ENCODE results near the gene JADE1. TPM values are rescaled to one million over a fixed set of nuclear protein-coding genes. Genes with fewer than 3 reads are reported as not detected.

The JADE1 gene
- total and polyA plus RNA-seq, 9 of the 15 experiments (the other 6 are each of a cell fraction or from before 2014, with no cell fraction given): 8.3 to 37.9 (median 24.4) TPM

DNA sequence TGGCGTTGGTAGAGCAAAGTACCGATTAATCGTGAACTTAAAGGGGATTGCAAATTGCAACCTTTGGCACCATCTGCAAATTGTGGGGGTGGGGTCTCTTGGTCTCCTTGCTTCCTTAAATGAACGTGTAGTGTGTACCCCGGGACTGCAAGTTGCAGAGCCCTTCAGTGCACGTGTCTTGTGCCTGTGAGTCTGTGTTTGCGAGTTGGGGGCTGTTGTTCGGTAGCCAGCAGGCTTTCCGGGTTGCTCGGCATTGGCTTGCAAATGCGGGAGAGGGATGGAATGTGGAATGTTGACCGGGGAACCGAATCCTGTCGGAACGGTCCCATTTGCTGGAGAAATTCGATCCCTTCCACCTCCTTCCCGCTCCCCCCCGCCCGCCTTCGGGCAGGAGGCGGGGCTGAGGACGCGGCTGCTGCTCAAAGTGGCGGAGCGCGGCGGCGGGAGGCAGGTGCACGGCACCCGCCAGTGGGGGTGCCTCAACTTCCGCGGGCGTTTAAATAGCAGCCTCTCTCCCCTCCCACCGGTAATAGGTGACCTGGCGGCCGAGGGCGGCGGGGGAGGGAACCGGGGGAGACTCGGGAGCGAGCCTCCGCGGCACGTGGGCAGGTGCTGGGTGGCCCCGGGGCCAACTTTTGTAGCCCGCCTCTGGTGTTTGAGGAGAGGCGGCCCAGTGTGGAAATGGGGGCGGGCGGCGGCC lies 1.5 kb downstream of the JADE1 start (continued):
- TF ChIP-seq NCOA2 (IDR thresholded peaks at IDR 0.05; ENCODE audit: partially characterized antibody in 2 of 2): no peak
- TF ChIP-seq, protein P1, sequence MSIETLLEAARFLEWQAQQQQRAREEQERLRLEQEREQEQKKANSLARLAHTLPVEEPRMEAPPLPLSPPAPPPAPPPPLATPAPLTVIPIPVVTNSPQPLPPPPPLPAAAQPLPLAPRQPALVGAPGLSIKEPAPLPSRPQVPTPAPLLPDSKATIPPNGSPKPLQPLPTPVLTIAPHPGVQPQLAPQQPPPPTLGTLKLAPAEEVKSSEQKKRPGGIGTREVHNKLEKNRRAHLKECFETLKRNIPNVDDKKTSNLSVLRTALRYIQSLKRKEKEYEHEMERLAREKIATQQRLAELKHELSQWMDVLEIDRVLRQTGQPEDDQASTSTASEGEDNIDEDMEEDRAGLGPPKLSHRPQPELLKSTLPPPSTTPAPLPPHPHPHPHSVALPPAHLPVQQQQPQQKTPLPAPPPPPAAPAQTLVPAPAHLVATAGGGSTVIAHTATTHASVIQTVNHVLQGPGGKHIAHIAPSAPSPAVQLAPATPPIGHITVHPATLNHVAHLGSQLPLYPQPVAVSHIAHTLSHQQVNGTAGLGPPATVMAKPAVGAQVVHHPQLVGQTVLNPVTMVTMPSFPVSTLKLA (conservative IDR thresholded peaks at IDR 0.05): peak; percentile 93 to 96
- TF ChIP-seq NR3C1 (CRISPR knock-in tag; IDR thresholded peaks at IDR 0.05): no peak
- peak; percentile 84 for TF ChIP-seq POLR2A (conservative IDR thresholded peaks at IDR 0.05)
- TF ChIP-seq, protein P2, sequence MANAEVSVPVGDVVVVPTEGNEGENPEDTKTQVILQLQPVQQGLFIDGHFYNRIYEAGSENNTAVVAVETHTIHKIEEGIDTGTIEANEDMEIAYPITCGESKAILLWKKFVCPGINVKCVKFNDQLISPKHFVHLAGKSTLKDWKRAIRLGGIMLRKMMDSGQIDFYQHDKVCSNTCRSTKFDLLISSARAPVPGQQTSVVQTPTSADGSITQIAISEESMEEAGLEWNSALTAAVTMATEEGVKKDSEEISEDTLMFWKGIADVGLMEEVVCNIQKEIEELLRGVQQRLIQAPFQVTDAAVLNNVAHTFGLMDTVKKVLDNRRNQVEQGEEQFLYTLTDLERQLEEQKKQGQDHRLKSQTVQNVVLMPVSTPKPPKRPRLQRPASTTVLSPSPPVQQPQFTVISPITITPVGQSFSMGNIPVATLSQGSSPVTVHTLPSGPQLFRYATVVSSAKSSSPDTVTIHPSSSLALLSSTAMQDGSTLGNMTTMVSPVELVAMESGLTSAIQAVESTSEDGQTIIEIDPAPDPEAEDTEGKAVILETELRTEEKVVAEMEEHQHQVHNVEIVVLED (CRISPR knock-in tag; IDR thresholded peaks at IDR 0.05): 0 out of 2 replicates have a peak, but pooled peaks have one; percentile 39
- TF ChIP-seq, protein P3, sequence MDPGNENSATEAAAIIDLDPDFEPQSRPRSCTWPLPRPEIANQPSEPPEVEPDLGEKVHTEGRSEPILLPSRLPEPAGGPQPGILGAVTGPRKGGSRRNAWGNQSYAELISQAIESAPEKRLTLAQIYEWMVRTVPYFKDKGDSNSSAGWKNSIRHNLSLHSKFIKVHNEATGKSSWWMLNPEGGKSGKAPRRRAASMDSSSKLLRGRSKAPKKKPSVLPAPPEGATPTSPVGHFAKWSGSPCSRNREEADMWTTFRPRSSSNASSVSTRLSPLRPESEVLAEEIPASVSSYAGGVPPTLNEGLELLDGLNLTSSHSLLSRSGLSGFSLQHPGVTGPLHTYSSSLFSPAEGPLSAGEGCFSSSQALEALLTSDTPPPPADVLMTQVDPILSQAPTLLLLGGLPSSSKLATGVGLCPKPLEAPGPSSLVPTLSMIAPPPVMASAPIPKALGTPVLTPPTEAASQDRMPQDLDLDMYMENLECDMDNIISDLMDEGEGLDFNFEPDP (CRISPR knock-in tag; IDR thresholded peaks at IDR 0.05): no peak
- TF ChIP-seq, protein P4, sequence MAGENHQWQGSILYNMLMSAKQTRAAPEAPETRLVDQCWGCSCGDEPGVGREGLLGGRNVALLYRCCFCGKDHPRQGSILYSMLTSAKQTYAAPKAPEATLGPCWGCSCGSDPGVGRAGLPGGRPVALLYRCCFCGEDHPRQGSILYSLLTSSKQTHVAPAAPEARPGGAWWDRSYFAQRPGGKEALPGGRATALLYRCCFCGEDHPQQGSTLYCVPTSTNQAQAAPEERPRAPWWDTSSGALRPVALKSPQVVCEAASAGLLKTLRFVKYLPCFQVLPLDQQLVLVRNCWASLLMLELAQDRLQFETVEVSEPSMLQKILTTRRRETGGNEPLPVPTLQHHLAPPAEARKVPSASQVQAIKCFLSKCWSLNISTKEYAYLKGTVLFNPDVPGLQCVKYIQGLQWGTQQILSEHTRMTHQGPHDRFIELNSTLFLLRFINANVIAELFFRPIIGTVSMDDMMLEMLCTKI (IDR thresholded peaks at IDR 0.05; ENCODE audit: partially characterized antibody): no peak
- no peak for TF ChIP-seq ZNF436 (CRISPR knock-in tag; IDR thresholded peaks at IDR 0.05)
- TF ChIP-seq MIER1 (IDR thresholded peaks at IDR 0.05; ENCODE audit: low read depth): no peak
- no peak for TF ChIP-seq SRSF7 (optimal IDR thresholded peaks at IDR 0.05; ENCODE audit: low read depth, low read length)
- TF ChIP-seq EGR1 (conservative IDR thresholded peaks at IDR 0.05): peak; percentile 91
- TF ChIP-seq, protein P5, sequence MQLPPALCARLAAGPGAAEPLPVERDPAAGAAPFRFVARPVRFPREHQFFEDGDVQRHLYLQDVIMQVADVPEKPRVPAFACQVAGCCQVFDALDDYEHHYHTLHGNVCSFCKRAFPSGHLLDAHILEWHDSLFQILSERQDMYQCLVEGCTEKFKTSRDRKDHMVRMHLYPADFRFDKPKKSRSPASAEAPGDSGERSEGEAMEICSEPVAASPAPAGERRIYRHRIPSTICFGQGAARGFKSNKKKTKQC (CRISPR knock-in tag; IDR thresholded peaks at IDR 0.05): peak; percentile 80; the same call in 1 of the 2 replicates
- peak; percentile 43 for TF ChIP-seq CREM (IDR thresholded peaks at IDR 0.05; ENCODE audit: low read depth)
- TF ChIP-seq, protein P6, sequence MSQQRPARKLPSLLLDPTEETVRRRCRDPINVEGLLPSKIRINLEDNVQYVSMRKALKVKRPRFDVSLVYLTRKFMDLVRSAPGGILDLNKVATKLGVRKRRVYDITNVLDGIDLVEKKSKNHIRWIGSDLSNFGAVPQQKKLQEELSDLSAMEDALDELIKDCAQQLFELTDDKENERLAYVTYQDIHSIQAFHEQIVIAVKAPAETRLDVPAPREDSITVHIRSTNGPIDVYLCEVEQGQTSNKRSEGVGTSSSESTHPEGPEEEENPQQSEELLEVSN (IDR thresholded peaks at IDR 0.05; ENCODE audit: borderline replicate concordance in 1 of 2, extremely low read depth in 1 of 2, insufficient read depth in 1 of 2, insufficient read length in 1 of 2, low read depth in 1 of 2, low read length in 1 of 2, poor library complexity in 1 of 2, severe bottlenecking in 1 of 2): peak; percentile 48 to 90
- no peak for TF ChIP-seq GTF2A2 (tag; IDR thresholded peaks at IDR 0.05)
- no peak for TF ChIP-seq NR2C1 (IDR thresholded peaks at IDR 0.05)
- no peak for TF ChIP-seq NR2C1 (tag; IDR thresholded peaks at IDR 0.05)
- TF ChIP-seq ZBTB17 (CRISPR knock-in tag; IDR thresholded peaks at IDR 0.05): no peak
- TF ChIP-seq TCF7 (IDR thresholded peaks at IDR 0.05; ENCODE audit: borderline replicate concordance): no peak
- no peak for TF ChIP-seq ZNF764 (CRISPR knock-in tag; IDR thresholded peaks at IDR 0.05; ENCODE audit: low read depth)
- TF ChIP-seq SAFB2 (IDR thresholded peaks at IDR 0.05; ENCODE audit: borderline replicate concordance, low read depth, low read length, severe bottlenecking): no peak

Data from K562 (cell line).